ENCODE data around the gene ATP10D.
"Not testable (repeated sequence)": the region's sequence is repeated elsewhere in the genome, so short reads cannot be mapped to it uniquely, and the experiment has no call there.

The ATP10D gene

GRCh38 chr4:47538111-47538824 is 53.2 kb downstream of the ATP10D start:
- no peak for DNase-seq

DNA sequence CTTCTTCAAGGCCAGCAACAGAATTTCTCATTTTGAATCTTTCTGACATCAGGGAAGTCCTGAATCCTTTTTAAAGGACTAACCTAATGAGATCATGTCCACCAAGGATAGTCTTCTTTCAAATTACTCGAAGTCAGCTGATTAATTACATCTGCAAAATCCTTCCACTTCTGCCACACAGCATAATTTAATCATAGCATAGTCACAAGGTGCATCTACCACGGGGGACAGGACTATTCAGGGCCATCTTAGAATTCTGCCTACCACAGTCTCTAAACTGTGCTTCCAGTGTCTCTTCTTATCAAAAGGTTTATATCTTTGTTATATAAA is 53.7 kb downstream of the ATP10D start:
- DNase-seq: no peak

GRCh38 chr4:47542640-47543039 is 57.6 kb downstream of the ATP10D start:
- not testable (repeated sequence) for DNase-seq

DNA sequence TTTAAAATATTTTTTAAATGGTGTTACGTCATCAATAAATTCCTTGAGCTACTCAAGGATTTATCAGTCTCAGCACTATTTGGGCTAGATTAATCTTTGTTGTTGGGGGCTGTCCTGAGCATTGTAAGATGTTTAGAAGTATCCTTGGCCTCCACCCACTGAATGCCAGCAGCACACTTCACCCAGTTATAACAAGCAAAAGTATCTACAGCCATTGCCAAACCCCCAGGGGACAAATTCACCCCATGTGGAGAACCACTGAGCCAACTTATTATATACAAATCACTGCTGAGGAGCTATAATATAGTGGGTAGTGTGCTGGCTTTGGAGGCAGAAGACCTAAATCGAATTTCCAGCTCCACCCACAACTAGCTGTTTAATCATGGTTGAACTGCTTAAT is 58.3 kb downstream of the ATP10D start:
- no peak for DNase-seq

DNA sequence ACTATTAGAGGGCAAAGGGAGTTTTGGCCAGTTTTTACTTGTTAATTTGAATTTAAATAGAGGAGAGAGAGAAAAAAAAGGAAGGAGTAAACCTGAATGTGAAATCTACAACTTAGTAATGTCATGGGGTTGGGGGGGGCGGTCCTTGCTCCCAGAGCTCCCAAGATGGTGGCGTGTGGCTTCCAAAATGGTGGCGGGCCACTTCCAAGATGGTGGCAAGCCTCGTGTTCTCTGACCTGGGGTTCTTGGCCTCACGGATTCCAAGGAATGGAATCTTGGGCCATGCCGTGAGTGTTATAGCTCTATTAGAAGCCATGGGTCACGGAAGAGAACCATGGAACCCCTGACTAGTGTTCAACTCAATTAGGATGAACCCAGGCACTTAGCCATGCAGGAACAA is 65.3 kb downstream of the ATP10D start:
- DNase-seq: not testable (repeated sequence)

- DNase-seq: no peak
Measured at GRCh38 chr4:47550899-47551548, 65.9 kb downstream of the ATP10D start.

DNA sequence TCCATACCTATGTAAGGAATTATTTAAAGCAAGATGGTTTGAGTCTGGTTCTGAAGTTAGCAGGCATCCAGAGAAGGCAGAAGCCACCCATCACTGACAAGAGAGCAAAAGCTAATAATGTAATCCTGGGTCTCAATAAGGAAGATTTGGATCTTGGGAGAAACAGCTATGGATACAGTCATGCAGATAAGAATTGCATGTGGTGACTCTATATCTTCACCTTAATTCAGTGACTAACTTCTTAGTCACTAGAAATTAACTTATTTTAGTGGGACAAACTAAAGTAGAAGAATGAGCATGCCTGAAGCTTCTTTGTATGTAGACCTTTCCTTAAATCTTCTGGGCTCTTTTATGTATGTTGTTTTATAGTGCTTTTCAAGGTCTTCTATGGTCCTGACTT is 66.6 kb downstream of the ATP10D start:
- DNase-seq: no peak

DNA sequence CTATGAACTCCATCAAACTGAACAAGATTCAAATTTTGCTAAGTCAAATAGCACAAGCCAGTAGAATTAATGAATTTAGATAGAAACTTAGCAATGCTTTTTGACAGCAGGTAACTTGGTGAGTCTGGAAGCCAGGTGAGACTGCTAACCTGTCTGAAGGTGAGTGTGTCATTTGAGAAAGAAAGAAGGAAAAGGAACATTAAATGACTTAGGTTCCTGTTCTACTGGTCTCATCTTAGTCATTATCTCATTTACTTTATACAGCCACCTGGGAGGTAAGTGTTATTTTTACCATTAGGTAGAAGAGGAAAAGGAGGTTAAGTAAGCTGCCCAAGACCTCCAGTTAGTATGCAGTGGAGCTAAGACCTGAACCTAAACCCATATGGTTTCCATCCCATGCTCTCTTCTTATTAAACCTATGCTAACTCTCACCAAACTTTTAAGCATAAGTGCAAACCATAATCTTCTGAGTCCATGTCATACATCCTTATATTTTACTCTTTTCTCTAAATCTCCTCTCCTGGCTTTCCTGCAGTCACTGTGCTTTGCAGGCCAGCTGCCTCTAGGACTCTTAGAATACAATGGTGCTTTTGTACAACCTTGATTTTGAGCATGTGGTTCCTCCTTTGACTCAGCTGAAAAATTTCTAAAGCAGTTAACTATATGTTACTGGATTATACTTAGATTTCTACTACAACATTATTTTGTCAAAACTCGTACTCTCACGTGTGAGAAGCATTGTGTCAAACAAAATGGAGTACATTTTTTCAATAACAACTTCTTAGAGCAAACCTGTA is 68.5 kb downstream of the ATP10D start:
- no peak for DNase-seq

DNA sequence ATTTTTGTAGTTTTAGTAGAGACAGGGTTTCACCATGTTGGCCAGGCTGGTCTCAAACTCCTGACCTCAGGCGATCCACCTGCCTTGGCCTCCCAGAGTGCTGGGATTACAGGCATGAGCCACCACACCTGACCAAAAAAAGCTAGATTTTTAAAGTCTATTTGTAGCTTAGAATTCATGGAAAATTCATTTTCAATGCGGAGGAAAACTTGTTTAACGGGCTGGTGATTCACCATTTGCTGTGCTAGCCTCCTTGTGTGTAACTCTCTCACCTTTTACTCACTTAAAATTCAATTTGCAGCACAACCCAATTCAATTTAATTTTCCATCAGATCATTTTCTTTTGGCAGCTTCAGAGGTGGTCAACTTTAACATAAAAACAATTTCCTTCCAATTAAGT is 70.8 kb downstream of the ATP10D start:
- not testable (repeated sequence) for DNase-seq

DNA sequence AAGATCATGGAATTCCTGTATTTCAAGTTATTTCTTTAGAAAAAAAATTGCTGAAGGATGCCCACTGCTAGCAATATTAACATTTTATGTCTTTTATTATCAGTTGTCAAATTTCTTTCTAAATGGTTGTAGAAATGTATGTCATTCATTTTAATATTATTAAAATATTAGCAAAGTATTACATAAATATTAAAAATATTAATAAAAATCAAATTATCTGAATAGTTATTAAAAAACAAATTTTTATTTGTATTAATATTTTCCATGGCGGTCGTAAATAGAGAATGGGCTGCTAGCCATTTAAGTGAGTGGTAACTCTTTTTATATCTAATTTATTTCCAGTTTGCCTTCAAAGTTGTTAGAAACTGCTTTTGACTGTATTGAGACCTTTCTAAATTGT is 72.2 kb downstream of the ATP10D start:
- DNase-seq: no peak

DNA sequence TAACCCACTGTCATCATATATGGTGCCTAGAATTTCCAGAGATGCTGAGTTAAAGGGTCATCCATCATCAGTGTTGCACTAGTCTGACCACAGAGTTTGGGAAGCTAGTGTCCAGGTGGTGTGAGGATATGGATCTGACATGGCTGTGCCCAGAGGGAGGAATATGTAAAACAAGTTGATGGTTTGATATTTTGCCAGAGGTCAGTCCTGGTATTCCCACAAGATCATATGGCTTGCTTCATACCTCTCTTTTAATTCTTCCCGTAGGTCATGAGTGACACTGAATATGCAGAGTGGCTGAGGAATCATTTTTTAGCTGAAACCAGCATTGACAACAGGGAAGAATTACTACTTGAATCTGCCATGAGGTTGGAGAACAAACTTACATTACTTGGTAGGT is 75.6 kb downstream of the ATP10D start:
- DNase-seq: no peak

DNA sequence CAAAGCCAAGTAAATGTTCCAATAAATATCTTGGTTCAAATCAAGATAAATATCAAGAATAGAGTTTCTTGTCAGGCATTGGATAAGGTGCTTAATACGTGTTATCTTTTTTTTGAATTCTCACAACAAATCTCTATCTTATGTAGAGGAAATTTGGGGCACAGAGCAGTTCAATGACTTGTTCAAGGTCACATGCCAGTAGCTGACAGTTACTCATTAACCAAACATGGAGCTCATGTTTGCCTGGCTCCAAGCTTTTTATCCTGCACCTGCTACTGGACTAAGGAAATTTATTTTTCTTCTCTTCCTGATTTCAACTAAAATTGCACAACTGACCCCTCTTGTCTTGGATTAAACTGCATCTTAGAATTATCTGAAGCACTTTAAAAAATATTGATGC is 76.3 kb downstream of the ATP10D start:
- no peak for DNase-seq

DNA sequence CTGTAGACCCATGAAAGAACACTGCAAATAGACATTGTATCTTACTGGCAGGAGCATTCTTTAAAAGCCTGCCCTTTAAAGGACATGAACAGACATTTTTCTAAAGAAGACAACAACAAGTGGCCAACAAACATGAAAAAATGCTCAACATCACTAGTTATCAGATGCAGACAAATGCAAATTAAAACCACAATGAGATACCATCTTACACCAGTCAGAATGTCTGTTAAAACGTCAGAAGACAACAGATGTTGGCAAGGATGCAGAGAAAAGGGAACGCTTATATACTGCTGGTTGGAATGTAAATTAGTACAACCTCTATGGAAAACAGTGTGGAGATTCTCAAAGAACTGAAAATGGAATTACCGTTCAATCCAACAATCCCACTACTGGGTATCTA is 77.2 kb downstream of the ATP10D start:
- DNase-seq: no peak

DNA sequence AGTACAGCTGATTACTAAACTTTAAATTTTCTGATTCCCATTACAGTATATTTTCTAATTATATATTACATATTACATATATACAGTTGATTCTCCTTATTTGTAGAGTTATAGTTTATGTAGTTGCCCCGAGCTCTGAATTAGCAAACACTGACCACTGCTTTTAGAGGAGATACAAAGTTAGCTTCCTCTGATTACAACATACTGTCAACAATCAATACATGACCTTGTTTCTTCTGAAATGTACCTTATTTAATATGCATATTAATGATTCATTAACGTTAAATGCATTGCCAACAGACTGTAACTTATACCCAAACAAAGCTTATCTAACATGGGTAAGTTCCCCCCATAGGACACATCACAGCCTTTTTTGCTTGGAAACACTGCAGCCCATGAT is 81.5 kb downstream of the ATP10D start:
- DNase-seq: no peak

- DNase-seq: no peak
Measured at GRCh38 chr4:47566969-47567368, 81.9 kb downstream of the ATP10D start.

- DNase-seq: no peak
Measured at GRCh38 chr4:47567511-47567910, 82.4 kb downstream of the ATP10D start.

GRCh38 chr4:47570816-47571215 is 85.7 kb downstream of the ATP10D start:
- no peak for DNase-seq

- no peak for DNase-seq
Measured at GRCh38 chr4:47572981-47573380, 87.9 kb downstream of the ATP10D start.

GRCh38 chr4:47577779-47578553 is 92.9 kb downstream of the ATP10D start:
- DNase-seq: no peak

DNA sequence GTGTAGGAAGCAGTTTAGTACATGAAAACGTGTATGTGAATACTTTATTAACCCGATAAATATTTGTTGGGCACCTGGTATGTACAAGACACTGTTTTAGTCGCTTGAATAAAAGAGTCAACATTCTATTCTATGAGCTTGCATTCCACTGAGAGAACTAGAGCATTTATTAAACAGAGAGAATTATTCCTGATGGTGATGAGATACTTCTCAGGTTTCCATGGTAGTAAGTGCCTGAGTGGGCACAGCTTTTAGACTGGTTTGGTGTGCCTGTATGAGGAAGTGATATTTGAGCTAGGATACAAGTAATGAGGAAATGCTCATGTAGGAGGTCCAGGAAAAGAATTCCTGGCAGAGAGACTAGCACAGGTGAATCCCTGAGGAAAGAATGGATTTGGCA is 94.2 kb downstream of the ATP10D start:
- DNase-seq: no peak

DNA sequence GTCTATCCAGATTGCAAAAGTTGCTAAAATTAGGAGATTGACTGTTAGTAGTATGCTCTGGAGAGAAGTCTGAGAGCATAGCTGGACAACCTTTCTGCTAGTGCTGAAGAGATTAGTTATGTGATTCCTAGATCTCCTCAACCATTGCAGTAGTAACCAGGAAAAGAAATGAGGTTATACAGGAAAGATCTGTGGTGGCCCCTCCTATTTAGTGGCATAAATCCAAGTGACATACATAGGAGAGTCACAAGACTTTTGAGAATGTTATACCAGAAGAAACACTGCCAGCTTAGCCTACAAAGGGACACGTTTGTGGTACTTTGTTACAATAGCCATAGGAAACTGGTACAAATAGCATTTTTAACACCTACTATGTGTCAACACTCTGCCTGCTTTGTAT is 105.2 kb downstream of the ATP10D start:
- no peak for DNase-seq

DNA sequence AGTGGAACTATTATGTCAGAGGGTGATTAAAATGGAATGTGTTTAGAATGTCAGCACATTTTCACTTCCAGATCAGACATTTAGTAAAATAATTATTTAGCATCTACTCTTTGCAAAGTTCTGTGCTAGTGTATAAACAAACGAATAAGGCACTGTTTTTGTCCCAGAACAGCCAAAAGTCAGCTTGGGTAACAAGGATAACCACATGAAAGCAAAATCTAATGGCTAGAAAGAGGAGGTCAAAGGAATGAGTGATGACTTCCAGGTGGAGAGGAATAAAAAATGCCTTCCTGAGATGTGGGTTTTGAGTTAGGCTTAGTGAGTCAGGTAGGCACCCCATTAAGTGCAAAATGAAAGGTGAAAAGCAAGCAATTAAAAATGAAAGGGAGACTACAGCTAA is 112.6 kb downstream of the ATP10D start:
- DNase-seq: no peak

GRCh38 chr4:47598320-47598719 is 113.2 kb downstream of the ATP10D start:
- no peak for DNase-seq

All from effector CD4-positive, alpha-beta T cell (primary cell).